Measurements from ENCODE around the gene TPX2. TPM values are rescaled to one million over a fixed set of nuclear protein-coding genes. Genes with fewer than 3 reads are reported as not detected.
A peak's percentile ranks its signal among the peaks of the same experiment; 100 is the strongest.

Gene TPX2
- total RNA-seq (ENCODE audit: low replicate concordance): 226 and 278 TPM in 2 replicates

GRCh38 chr20:31738729-31739549 lies at the start of gene TPX2:
TPX2 (plus strand) TSS chr20:31739290; CDS start chr20:31757477, 18,187 bp downstream.
- Histone ChIP-seq H3K27me3 (no peaks in the 10 kb centered on the region), H3K9ac (peak within 1 kb of the TSS; percentile 65), H4K20me1 (ENCODE audit: low read depth) (peaks cover 25% of the 10 kb centered on the region), H2AFZ (replicated peaks) (peak within 1 kb of the TSS; percentile 83), H3K4me2 (peak within 1 kb of the TSS; percentile 79), H3F3A (ENCODE audit: low read depth) (peaks cover 5% of the 10 kb centered on the region), H3K79me2 (ENCODE audit: low read depth) (peaks cover 52% of the 10 kb centered on the region), H3K27ac (peak within 1 kb of the TSS; percentile 22), H3K9me3 (ENCODE audit: low read depth) (no peaks in the 10 kb centered on the region), H3K4me3 (peak within 1 kb of the TSS; percentile 92), H3K36me3 (no peaks in the 10 kb centered on the region), H3K4me1 (peaks cover 11% of the 10 kb centered on the region)
- H3K4me1 Mint-ChIP-seq: peaks cover 5% of the 10 kb centered on the region
- no peak within 1 kb of the TSS for H3K27ac Mint-ChIP-seq
- H3K4me3 Mint-ChIP-seq: no peak within 1 kb of the TSS
- peaks cover 2% of the 10 kb centered on the region for H3K36me3 Mint-ChIP-seq
- peak; percentile 42 for TF ChIP-seq CTCF (IDR thresholded peaks at IDR 0.05)
- TF ChIP-seq EZH2phosphoT487 (IDR thresholded peaks at IDR 0.05): no peak
- TF ChIP-seq EZH2 (IDR thresholded peaks at IDR 0.05): no peak
- peak; percentile 98 for DNase-seq (ENCODE audit: low spot score)
- H3K27me3 Mint-ChIP-seq (ENCODE audit: insufficient read depth, low read depth): no peaks in the 10 kb centered on the region
- peaks cover 2% of the 10 kb centered on the region for H3K9me3 Mint-ChIP-seq

GRCh38 chr20:31690124-31690666 lies 48.9 kb upstream of the TPX2 start:
- TF ChIP-seq EZH2 (IDR thresholded peaks at IDR 0.05): no peak
- no peak for TF ChIP-seq CTCF (IDR thresholded peaks at IDR 0.05)
- no peak for TF ChIP-seq EZH2phosphoT487 (IDR thresholded peaks at IDR 0.05)
- Mint-ChIP-seq H3K4me3 (no peak overlapping the region), H3K27me3 (ENCODE audit: insufficient read depth, low read depth) (no peaks in the 10 kb centered on the region), H3K9me3 (no peaks in the 10 kb centered on the region), H3K27ac (no peak overlapping the region), H3K4me1 (peaks cover 25% of the 10 kb centered on the region), H3K36me3 (peaks cover 23% of the 10 kb centered on the region)
- Histone ChIP-seq H3K27ac (no peak overlapping the region), H2AFZ (replicated peaks) (no peak overlapping the region), H3K9ac (no peak overlapping the region), H4K20me1 (ENCODE audit: low read depth) (peaks cover 34% of the 10 kb centered on the region), H3K27me3 (no peaks in the 10 kb centered on the region), H3K4me1 (peaks cover 23% of the 10 kb centered on the region), H3K36me3 (no peaks in the 10 kb centered on the region), H3F3A (ENCODE audit: low read depth) (peaks cover 45% of the 10 kb centered on the region), H3K4me2 (no peak overlapping the region), H3K9me3 (ENCODE audit: low read depth) (no peaks in the 10 kb centered on the region), H3K79me2 (ENCODE audit: low read depth) (peaks cover 58% of the 10 kb centered on the region), H3K4me3 (no peak overlapping the region)
- DNase-seq (ENCODE audit: low spot score): no peak

- Histone ChIP-seq H3K79me2 (ENCODE audit: low read depth) (peaks cover 70% of the 10 kb centered on the region), H2AFZ (replicated peaks) (no peak overlapping the region), H3K4me3 (no peak overlapping the region), H3K27me3 (no peaks in the 10 kb centered on the region), H3K4me2 (no peak overlapping the region), H3K9me3 (ENCODE audit: low read depth) (no peaks in the 10 kb centered on the region), H3F3A (ENCODE audit: low read depth) (peaks cover 48% of the 10 kb centered on the region), H3K27ac (peak overlapping the region; percentile 62), H4K20me1 (ENCODE audit: low read depth) (peaks cover 31% of the 10 kb centered on the region), H3K4me1 (peaks cover 17% of the 10 kb centered on the region), H3K36me3 (no peaks in the 10 kb centered on the region), H3K9ac (no peak overlapping the region)
- Mint-ChIP-seq H3K4me1 (peaks cover 18% of the 10 kb centered on the region), H3K36me3 (peaks cover 18% of the 10 kb centered on the region), H3K27me3 (ENCODE audit: insufficient read depth, low read depth) (no peaks in the 10 kb centered on the region), H3K4me3 (no peak overlapping the region), H3K9me3 (no peaks in the 10 kb centered on the region), H3K27ac (no peak overlapping the region)
- no peak for DNase-seq (ENCODE audit: low spot score)
- no peak for TF ChIP-seq EZH2phosphoT487 (IDR thresholded peaks at IDR 0.05)
- TF ChIP-seq CTCF (IDR thresholded peaks at IDR 0.05): no peak
- no peak for TF ChIP-seq EZH2 (IDR thresholded peaks at IDR 0.05)
Observed at GRCh38 chr20:31691646-31692275, 47.3 kb upstream of the TPX2 start.
